ENCODE results near the gene DYDC1.

DNA sequence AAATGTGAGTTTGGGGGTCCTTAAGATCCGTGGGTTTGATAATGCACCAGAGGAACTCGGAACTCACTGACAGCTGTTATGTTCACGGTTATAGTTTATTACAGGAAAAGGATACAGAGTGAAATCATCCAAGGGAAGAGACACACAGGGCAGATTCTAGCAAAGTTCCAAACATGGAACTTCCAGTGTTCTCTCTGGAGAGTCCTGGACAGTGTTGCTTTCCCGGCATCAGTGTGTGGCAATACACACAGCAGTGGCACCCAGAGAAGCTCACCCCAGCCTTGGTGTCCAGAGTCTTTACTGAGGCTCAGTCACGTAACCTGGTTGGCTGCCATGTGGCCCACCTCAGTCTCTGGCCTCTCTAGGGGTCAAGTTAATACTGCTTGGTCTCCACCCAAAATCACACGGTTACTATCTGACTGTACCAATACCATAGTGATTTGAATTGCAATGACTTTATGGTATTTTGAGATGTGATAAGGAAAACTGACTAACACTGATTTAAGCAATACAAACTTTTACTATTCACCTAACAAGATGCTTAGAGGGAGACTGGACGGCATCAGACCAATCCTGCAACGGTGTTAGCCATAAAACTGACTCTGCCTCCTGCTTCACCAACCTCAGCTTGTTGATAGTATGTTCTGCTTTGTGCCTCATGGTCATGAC, 43.7 kb upstream of the DYDC1 start:
- no peak for TF ChIP-seq POLR2A (IDR thresholded peaks at IDR 0.05)
- TF ChIP-seq, protein P1, sequence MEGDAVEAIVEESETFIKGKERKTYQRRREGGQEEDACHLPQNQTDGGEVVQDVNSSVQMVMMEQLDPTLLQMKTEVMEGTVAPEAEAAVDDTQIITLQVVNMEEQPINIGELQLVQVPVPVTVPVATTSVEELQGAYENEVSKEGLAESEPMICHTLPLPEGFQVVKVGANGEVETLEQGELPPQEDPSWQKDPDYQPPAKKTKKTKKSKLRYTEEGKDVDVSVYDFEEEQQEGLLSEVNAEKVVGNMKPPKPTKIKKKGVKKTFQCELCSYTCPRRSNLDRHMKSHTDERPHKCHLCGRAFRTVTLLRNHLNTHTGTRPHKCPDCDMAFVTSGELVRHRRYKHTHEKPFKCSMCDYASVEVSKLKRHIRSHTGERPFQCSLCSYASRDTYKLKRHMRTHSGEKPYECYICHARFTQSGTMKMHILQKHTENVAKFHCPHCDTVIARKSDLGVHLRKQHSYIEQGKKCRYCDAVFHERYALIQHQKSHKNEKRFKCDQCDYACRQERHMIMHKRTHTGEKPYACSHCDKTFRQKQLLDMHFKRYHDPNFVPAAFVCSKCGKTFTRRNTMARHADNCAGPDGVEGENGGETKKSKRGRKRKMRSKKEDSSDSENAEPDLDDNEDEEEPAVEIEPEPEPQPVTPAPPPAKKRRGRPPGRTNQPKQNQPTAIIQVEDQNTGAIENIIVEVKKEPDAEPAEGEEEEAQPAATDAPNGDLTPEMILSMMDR (IDR thresholded peaks at IDR 0.05): no peak
- TF ChIP-seq POLR2AphosphoS5 (IDR thresholded peaks at IDR 0.05): no peak

All from breast epithelium (tissue), 3 donors.